HG03342 (cell line): Measurements from ENCODE around the gene LRBA.
"Not testable (repeated sequence)": the region's sequence is repeated elsewhere in the genome, so short reads cannot be mapped to it uniquely, and the experiment has no call there.

Experiments used
- ATAC-seq: cut with Tn5 transposase; IDR thresholded peaks from one replicate; pipeline ENCODE4 v1.9.1; 2021; ENCODE audit warnings: mild to moderate bottlenecking, moderate library complexity; ENCODE audit not compliant: unreplicated experiment

Gene LRBA

DNA sequence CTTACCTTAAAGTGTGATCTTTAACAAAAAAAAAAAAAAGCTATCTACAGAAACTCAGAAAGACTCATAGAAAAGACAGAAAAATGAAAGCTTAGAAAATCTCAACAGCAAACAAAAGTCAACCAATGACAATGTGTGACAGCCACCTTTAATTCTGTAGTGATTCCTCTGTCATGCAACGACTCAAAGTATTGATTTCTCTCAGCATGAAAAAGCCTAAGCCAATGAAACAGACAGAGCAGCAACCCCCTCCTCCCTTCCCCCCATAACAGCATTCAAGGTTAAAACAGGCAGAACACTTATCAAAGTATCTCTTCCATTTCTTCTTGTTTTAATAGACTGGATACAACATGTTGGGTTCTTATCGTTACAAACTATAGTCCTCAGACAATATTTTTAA lies 320.6 kb downstream of the LRBA start:
- ATAC-seq, result no peak

DNA sequence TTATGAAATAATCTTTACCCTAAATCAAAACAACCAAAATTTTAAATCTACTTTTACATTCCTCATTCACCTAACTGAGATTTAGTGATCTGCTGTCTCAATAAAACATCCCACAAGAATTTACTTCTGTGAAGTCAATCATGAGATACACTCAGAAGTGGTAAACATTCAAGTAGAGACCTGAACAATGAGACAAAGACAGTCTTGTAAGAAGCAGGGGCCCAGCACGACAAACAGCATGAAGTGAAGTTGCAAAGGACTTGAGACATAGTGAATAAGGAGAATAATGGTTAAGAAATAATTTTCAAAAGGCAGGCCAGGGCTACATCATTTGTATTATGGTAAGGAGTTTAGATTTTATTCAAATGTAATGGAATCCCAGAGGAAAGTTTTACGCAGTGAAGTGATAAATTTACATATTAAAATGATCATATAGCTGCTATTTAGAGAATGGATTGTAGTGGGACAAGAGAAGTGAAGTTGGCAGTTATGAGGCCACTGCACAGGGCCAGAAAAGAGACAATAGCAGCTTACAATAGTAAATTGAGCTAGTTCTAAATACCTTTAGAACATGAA lies 331.2 kb downstream of the LRBA start:
- ATAC-seq, result no peak

DNA sequence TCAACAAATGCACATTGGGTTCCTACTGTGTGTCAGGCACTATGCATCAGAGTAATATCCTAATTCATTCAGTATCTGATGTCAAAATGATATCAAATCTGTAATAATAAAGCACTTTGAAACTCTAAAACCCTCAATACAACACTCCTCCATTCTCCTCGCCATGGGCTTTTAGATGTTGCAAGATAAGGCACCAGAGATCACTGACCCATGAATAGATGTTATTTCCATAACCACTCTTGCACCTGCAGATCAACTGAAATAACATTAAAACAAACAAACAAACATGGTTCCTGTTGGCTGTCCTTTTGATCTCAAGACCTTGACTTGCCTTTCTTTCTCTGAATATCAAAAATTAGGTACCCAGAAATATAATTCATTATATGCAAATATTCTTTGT lies 333.0 kb downstream of the LRBA start:
- no peak for ATAC-seq

GRCh38 chr4:150681063-150681462 lies 334.0 kb downstream of the LRBA start:
- no peak for ATAC-seq

- no peak for ATAC-seq
Observed at GRCh38 chr4:150680651-150681050, 334.4 kb downstream of the LRBA start.

GRCh38 chr4:150679765-150680343 lies 335.2 kb downstream of the LRBA start:
- no peak for ATAC-seq

DNA sequence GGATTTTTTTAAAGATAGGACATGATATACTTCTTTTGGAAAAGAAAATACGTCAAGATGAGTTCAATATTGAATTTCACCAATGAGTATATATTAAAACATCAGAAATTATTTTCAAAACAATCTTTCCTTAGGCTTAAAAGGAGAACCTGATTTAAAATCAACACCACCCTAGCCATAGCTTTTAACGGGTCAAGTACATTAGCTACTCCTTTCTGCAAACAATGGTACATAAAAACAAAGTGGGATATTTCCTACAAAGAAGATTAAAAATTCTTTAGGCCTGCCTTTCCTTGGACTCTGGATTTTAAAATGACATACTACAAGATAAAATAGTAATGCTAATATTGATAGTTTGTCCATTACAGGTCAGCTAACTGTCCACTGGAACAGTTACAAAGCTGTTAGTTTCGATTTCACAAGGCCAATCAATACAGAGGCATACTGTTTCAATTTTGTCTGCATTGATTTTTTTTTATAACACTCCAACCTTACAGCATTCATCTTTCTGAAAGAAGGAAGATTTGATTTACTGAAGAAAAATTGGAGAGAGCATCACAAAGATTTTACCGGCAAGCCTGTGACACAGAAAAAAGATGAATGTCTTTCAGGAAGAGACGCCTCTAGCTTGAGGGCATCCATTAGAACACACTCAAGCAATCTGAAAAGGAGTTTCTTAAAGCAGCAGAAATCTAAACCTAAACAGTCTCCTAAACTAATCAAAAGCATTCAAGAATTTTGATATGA lies 335.9 kb downstream of the LRBA start:
- no peak for ATAC-seq

GRCh38 chr4:150673793-150674192 lies 341.3 kb downstream of the LRBA start:
- no peak for ATAC-seq

DNA sequence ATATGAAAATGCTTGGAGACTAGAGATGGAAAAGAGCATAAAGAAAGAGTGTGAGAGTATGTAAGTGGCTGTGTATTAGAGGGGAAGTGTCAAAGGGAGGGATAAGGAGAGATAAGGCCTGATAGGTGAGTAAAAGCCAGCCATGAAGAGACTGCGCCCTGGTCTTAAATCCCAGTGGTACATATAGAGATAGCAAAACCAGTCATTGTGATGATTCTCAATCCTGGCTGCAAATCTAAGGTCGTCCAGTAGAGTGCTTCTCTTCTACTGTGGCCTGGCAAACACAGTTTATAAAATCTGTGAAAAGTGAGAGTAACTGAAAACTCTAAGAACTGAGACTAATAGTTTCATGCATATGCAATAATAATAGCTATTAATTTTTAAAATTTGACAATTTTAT lies 346.3 kb downstream of the LRBA start:
- no peak for ATAC-seq

DNA sequence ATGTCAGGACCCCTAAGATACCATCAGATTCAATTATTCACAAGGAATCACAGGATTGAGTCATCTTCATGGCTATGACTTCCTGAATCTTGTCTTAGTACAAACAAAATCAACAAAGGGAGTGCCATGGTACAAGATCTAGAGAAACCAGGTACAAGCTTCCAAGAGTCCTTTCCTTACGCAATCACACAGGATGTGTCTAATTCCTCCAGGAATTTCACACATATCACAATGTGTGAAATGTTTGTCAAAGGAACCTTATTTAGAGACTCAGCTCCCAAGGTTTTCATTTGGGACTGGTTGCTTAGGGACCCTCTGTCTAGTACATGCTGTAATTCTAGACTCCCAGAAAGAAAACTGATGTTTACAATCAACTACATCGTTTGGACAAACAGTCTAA lies 350.1 kb downstream of the LRBA start:
- no peak for ATAC-seq

- ATAC-seq, result no peak
Observed at GRCh38 chr4:150662686-150663085, 352.4 kb downstream of the LRBA start.

GRCh38 chr4:150661551-150661950 lies 353.5 kb downstream of the LRBA start:
- not testable (repeated sequence) for ATAC-seq

- not testable (repeated sequence) for ATAC-seq
Observed at GRCh38 chr4:150658258-150658657, 356.8 kb downstream of the LRBA start.

- ATAC-seq, result no peak
Observed at GRCh38 chr4:150656891-150657290, 358.2 kb downstream of the LRBA start.

GRCh38 chr4:150650751-150651150 lies 364.3 kb downstream of the LRBA start:
- no peak for ATAC-seq

- ATAC-seq, result no peak
Observed at GRCh38 chr4:150648123-150648522, 367.0 kb downstream of the LRBA start.

DNA sequence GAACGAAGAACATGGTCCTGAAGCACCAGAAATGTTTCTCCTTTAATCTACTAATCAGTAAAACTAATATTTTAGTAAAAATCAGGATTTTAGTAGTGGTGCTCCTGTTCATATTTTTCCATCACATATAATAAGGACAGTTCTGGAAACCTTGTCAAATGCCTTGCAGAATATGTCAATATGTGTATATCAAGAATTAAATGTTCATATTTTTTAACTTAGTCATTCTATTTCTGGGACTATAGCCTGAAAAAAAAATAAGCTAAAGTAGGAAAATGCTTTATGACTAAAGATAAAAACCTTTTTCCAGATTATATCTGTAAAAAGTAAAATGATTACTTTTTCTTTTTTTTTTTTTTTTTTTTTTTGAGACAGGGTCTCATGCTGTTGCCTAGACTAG lies 368.1 kb downstream of the LRBA start:
- no peak for ATAC-seq

DNA sequence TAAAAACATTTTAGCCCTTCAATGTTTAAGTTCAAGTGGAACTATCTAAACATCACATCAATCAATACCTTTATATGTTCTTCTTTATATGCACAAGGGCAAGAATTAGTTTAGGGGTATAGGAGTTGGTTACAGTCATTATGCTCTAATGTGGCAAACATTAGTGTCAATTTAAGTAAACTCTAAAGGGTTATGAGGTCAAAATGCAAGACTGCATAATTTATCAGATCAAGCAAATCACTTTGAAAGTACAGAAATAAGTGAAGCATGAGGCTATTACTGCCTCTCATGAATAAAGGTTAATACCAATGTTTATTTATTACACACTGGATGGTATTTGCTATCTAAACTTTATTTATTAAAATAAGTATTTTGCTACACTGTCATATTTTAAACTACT lies 373.5 kb downstream of the LRBA start:
- no peak for ATAC-seq

DNA sequence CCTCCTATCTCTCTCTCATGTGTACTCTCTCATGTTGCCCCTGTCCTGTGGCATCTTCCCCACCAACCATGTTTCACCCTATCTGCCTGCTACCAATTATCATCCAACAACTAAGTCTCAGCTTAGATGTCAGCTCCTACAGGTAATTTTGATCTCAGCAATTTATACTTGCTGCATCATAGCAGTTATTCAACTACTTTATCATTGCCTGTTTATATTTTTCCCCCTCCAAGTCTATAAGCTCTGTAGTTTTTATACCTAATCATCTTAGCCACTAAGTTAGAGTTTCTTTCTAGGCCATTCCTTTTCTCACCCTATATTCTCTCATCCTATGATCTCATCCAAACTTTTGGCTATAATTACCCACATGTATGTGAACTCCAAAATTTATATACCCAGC lies 382.4 kb downstream of the LRBA start:
- no peak for ATAC-seq

GRCh38 chr4:150628073-150628472 lies 387.0 kb downstream of the LRBA start:
- ATAC-seq, result no peak

GRCh38 chr4:150625033-150625432 lies 390.1 kb downstream of the LRBA start:
- no peak for ATAC-seq

DNA sequence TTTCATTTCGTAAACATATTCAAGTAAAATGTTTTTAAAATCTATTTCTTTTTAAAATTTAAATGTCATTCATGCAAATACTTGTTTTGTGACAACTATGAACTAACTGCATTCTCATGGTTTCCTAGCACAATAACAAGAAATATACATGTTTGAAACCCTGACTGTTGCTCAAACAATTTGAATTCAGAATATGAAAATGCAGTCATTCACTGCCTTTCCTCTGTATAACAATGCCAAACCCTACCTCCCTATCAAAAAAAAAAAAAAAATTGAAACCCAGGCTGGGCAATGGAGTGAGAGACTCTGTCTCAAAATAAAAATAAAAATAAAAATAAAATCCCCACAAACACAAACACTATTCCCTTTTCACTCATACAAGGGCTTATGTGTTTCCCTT lies 391.0 kb downstream of the LRBA start:
- no peak for ATAC-seq
